Choroid plexus epithelial cell (primary cell): Measurements from ENCODE around the gene XPR1.
A peak's percentile ranks its signal among the peaks of the same experiment; 100 is the strongest.

Experiments
- DNase-seq: peaks from one replicate; pipeline ENCODE4 v3.0.0-alpha.2; 2010; ENCODE audit warnings: low read depth
- H3K4me3 ChIP-seq: 2 replicates; pipeline ENCODE4 v1.5.1; 2011; ENCODE audit warnings: low read depth, mild to moderate bottlenecking, control low read depth, low read length, moderate library complexity
- TF ChIP-seq, protein P1 (sequence below): conservative IDR thresholded peaks from 2 replicates; pipeline ENCODE4 v1.5.1; 2011; ENCODE audit warnings: low read depth, mild to moderate bottlenecking, control low read depth, inconsistent platforms, low read length, moderate library complexity

The XPR1 gene

GRCh38 chr1:180912211-180912800 is 280.5 kb downstream of the XPR1 start:
- peak overlapping the region; percentile 66 for H3K4me3 ChIP-seq
- peak; percentile 20 for DNase-seq
- TF ChIP-seq, protein P1, sequence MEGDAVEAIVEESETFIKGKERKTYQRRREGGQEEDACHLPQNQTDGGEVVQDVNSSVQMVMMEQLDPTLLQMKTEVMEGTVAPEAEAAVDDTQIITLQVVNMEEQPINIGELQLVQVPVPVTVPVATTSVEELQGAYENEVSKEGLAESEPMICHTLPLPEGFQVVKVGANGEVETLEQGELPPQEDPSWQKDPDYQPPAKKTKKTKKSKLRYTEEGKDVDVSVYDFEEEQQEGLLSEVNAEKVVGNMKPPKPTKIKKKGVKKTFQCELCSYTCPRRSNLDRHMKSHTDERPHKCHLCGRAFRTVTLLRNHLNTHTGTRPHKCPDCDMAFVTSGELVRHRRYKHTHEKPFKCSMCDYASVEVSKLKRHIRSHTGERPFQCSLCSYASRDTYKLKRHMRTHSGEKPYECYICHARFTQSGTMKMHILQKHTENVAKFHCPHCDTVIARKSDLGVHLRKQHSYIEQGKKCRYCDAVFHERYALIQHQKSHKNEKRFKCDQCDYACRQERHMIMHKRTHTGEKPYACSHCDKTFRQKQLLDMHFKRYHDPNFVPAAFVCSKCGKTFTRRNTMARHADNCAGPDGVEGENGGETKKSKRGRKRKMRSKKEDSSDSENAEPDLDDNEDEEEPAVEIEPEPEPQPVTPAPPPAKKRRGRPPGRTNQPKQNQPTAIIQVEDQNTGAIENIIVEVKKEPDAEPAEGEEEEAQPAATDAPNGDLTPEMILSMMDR = no peak

DNA sequence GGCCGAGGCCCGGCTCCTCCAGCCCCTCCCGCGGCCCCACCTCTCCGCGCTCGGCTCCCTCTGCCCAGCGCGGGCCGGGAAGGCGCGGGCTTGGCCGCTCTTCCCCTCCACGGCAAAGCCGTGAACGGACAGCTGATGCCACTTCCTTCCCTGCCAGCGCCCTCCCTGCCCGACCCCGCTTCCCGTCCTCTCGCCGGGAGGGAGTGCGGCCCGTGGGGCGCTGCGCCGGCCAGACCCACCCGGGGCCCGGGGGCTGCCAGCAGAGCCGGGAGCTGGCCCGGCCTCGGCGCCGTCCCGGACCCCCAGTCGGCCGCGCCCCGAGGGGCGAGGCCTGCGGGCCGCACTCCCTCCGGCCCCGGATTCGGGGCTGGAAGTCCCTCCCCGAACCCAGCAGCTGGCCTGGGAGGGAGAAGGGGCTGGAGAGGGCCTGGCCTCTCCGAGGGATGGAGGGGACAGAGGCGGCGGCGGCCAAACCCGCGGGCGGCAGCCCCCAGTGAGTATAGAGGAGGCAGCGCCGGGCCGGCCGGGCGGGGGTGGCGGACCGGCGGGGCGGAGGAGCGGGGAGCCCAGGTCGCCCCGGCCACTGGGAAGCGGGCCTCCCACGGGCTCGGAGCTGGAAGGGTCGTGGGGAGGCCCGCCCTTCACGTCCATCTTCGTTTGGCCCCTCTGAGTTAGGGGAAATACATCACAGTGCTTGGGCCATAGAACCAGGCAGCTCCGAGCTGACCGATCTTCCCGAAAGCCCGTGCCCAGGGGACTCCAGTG is 281.2 kb downstream of the XPR1 start, which contains the start of gene KIAA1614:
TSS of gene KIAA1614 (plus strand) at position 97 of the 765 bp plus-strand sequence. CDS start at position 444, 347 bp downstream.
- DNase-seq = peak; percentile 38
- H3K4me3 ChIP-seq = peak within 1 kb of the TSS; percentile 66
- TF ChIP-seq, protein P1 = no peak

GRCh38 chr1:180915426-180915965 is 283.7 kb downstream of the XPR1 start:
- DNase-seq = no peak
- TF ChIP-seq, protein P1 = no peak
- H3K4me3 ChIP-seq = no peak overlapping the region

DNA sequence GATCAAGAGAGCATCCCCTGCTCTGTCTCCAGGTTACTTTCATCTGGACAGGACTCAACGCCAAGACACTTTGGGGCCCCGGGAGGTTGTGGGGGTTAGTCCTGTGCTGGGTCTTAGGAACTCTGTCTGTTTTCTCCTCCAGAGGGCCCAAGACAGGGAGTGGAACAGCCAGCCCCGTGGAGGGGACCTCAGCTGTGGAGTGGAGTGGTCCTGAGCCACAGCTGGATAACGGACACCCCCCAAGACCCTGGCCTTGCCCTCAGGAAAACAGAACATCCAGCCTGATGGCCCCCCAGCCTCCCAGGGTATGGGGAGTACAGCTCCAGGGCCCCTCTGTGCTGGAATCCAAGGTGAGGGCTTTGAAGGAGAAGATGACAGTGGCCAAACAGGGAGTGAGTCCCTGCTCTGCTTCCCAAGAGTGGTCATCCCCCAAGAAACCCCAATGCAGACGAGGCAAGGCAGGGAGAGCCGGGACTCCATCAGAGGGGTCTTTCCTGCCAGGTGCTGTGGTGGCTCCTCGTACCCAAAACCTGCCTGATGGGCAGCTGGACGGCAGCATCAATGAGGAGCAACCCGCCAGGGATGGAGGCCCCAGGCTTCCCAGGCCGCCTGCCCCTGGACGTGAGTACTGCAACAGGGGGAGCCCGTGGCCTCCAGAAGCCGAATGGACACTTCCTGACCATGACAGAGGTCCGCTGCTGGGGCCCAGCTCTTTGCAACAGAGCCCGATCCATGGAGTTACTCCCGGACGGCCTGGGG is 284.4 kb downstream of the XPR1 start:
- H3K4me3 ChIP-seq = no peak overlapping the region
- no peak for DNase-seq
- TF ChIP-seq, protein P1 = no peak

DNA sequence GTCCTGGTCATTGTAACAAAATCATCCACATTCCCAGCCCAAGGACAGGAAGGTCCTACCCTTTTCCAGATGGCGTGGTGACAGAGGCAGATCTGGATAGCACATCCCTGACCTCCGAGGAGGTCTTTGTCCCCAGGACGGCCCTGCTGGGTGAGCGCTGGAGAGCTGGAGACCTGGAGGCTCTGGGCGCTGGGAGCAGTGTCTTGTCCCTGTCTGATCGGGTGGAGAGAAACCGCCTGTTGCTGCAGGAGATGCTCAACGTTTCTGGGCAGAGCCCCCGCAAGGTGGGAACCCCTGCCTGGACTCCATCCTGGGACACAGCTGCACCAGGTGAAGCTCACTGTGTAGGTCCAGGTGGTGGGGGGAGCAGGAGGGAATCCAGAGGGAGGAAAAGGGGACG is 284.9 kb downstream of the XPR1 start:
- H3K4me3 ChIP-seq = no peak overlapping the region
- TF ChIP-seq, protein P1 = no peak
- DNase-seq = no peak

DNA sequence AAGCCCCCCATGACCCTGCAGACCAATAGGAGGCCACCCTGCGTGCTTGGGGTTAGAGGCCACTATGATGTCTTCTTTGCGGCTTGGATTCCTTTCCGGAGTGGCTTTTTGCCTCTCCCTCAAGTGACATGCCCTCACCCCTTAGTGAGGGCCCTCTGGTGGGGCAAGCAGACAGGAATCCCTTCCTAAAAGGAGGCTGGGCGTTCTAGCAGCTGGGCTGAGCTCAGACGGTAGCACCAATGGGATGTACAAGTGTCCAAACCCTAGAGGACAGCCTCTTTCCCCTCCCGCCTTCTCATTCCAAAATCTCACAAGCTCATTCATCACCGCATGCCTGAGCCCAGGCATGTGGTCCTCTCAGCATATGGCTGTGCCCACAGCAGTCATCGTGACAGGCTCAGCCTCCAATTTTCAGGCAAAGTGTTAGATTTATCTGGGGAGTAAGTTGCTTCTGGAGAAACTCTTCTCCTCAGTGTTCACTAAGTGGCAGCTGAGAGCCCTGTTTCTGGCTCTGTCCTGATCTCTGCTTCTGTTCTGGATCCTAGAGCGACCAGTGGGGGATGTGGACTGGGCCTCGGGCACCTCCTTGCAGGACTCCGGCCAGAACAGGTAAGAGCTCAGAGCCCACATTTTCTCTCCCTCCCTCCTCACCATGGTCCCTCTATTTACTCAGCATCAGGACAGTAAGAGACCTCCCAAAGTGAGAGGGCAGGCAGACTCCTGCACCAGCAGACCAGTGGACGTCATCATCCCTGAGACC is 285.7 kb downstream of the XPR1 start:
- no peak overlapping the region for H3K4me3 ChIP-seq
- DNase-seq = peak; percentile 25
- TF ChIP-seq, protein P1 = peak; percentile 22
